Loucy (cell line): ENCODE data around the gene RAI14.

Source experiments
- H2AFZ ChIP-seq: fragments of 200-600 bp; sonication (generic); 2 replicates; pipeline ENCODE4 v1.6.0; 2016; ENCODE audit warnings: antibody characterized with exemption, mild to moderate bottlenecking, low read length, moderate library complexity
- H3F3A ChIP-seq: fragments of 200-600 bp; 2 replicates; pipeline ENCODE4 v1.6.0; 2016; ENCODE audit warnings: antibody characterized with exemption, low read depth, mild to moderate bottlenecking
- H3K27me3 ChIP-seq: fragments of 200-600 bp; sonication (generic); 2 replicates; pipeline ENCODE4 v1.6.1; 2014; ENCODE audit warnings: low read length, mild to moderate bottlenecking; ENCODE audit not compliant: insufficient read depth, poor library complexity, severe bottlenecking
- H3K36me3 ChIP-seq: fragments of 200-600 bp; sonication (generic); 2 replicates; pipeline ENCODE4 v1.6.1; 2016; ENCODE audit warnings: low read length; ENCODE audit not compliant: insufficient read depth
- H3K4me1 ChIP-seq: fragments of 200-600 bp; sonication (generic); 2 replicates; pipeline ENCODE4 v1.5.1; 2014; ENCODE audit warnings: low read length, mild to moderate bottlenecking; ENCODE audit not compliant: insufficient read depth, poor library complexity, severe bottlenecking
- H3K4me2 ChIP-seq: fragments of 200-600 bp; sonication (generic); 2 replicates; pipeline ENCODE4 v1.6.0; 2014; ENCODE audit warnings: antibody characterized with exemption, low read length, low read depth, mild to moderate bottlenecking; ENCODE audit not compliant: poor library complexity, severe bottlenecking
- H3K4me3 ChIP-seq: fragments of 200-600 bp; sonication (generic); 2 replicates; pipeline ENCODE4 v1.5.1; 2014; ENCODE audit warnings: low read length, mild to moderate bottlenecking, mixed read lengths; ENCODE audit not compliant: poor library complexity, severe bottlenecking
- H3K79me2 ChIP-seq: fragments of 200-600 bp; sonication (generic); 2 replicates; pipeline ENCODE4 v1.6.1; 2014; ENCODE audit warnings: low read length; ENCODE audit not compliant: insufficient read depth
- H3K9ac ChIP-seq: fragments of 200-600 bp; sonication (generic); 2 replicates; pipeline ENCODE4 v1.6.0; 2014; ENCODE audit warnings: mild to moderate bottlenecking, low read depth, low read length, moderate library complexity; ENCODE audit not compliant: poor library complexity, severe bottlenecking
- H3K9me2 ChIP-seq: fragments of 200-600 bp; sonication (generic); replicated peaks from 2 replicates; pipeline ENCODE4 v1.6.1; 2016; ENCODE audit warnings: low read depth, low read length, mixed read lengths
- H3K9me3 ChIP-seq: fragments of 200-600 bp; sonication (generic); 2 replicates; pipeline ENCODE4 v1.6.1; 2014; ENCODE audit warnings: mild to moderate bottlenecking, antibody characterized with exemption, low read length, low read depth; ENCODE audit not compliant: insufficient read depth
- H4K20me1 ChIP-seq: fragments of 200-600 bp; sonication (generic); 2 replicates; pipeline ENCODE4 v1.6.0; 2014; ENCODE audit warnings: antibody characterized with exemption, low read length, mild to moderate bottlenecking; ENCODE audit not compliant: insufficient read depth, poor library complexity, severe bottlenecking
- EZH2phosphoT487 ChIP-seq: fragments of 200-600 bp; IDR thresholded peaks from 2 replicates; pipeline ENCODE4 v1.6.1; 2018; ENCODE audit warnings: antibody characterized with exemption, mild to moderate bottlenecking, moderate library complexity, borderline replicate concordance
- TF ChIP-seq, protein P1 (sequence below): fragments of 200-600 bp; sonication (generic); conservative IDR thresholded peaks from 2 replicates; pipeline ENCODE4 v1.5.1; 2014; ENCODE audit warnings: mild to moderate bottlenecking, antibody characterized with exemption, low read length

RAI14 gene

DNA sequence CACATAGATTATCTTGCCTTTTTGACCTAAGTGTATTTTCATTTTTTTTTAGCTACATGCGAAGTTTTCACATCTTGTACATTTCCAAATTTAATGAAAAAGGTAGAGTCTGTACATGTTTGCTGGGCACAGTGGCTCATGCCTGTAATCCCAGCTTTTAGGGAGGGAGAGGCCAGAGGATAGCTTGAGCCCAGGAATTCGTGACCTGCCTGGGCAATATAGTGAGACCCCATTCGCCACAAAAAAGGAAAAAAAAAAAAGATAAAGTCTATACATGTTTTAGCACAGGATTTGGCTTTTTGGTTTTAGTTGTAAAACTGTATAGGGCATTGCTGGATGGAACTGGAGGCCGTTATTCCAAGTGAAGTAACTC lies 28.8 kb downstream of the RAI14 start:
- no peaks in the 10 kb centered on the region for H3F3A ChIP-seq
- no peak overlapping the region for H3K4me2 ChIP-seq
- H3K9me2 ChIP-seq: no peaks in the 10 kb centered on the region
- H3K36me3 ChIP-seq: peaks cover 19% of the 10 kb centered on the region
- H2AFZ ChIP-seq: no peak overlapping the region
- no peaks in the 10 kb centered on the region for H3K4me1 ChIP-seq
- peaks cover 13% of the 10 kb centered on the region for H3K79me2 ChIP-seq
- H3K9ac ChIP-seq: no peak overlapping the region
- H3K9me3 ChIP-seq: no peaks in the 10 kb centered on the region
- no peak for TF ChIP-seq EZH2phosphoT487
- TF ChIP-seq, protein P1, sequence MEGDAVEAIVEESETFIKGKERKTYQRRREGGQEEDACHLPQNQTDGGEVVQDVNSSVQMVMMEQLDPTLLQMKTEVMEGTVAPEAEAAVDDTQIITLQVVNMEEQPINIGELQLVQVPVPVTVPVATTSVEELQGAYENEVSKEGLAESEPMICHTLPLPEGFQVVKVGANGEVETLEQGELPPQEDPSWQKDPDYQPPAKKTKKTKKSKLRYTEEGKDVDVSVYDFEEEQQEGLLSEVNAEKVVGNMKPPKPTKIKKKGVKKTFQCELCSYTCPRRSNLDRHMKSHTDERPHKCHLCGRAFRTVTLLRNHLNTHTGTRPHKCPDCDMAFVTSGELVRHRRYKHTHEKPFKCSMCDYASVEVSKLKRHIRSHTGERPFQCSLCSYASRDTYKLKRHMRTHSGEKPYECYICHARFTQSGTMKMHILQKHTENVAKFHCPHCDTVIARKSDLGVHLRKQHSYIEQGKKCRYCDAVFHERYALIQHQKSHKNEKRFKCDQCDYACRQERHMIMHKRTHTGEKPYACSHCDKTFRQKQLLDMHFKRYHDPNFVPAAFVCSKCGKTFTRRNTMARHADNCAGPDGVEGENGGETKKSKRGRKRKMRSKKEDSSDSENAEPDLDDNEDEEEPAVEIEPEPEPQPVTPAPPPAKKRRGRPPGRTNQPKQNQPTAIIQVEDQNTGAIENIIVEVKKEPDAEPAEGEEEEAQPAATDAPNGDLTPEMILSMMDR: no peak
- H4K20me1 ChIP-seq: peaks cover 2% of the 10 kb centered on the region
- no peaks in the 10 kb centered on the region for H3K27me3 ChIP-seq
- no peak overlapping the region for H3K4me3 ChIP-seq

DNA sequence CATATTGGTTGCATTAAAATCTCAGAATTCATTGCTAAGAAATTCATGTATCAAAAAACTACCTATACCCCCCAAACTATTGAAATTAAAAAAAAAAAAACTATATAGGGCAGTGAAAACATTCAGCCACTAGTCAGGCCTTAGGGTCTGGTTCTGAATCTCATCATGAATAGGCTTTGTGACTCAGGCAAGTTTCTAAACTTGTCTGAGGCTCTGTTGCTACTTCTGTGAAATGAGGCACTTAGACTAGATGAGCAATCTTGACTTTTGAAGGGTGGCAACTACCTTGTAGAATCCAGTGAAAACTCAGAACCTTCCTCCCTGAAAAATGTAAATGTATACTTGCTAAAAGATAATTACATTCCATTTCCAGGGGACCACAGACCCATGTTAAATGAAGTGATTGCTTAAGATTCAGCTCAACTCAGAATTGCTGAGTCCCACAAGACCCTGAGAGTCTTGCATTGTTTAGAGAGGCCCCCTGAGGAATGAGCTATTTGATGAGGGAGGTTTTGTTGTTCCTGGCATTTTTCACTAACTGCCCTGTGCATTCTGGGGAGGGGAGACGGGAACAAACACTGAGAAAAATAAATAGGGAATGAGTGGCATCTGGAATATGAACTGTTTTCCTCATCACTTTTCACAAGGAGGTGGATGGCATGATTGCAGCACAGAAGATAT lies 29.5 kb downstream of the RAI14 start:
- Histone ChIP-seq H3F3A (no peaks in the 10 kb centered on the region), H3K4me2 (no peak overlapping the region), H2AFZ (no peak overlapping the region), H4K20me1 (peaks cover 2% of the 10 kb centered on the region), H3K9ac (no peak overlapping the region), H3K36me3 (peaks cover 19% of the 10 kb centered on the region), H3K79me2 (peaks cover 13% of the 10 kb centered on the region), H3K9me3 (no peaks in the 10 kb centered on the region), H3K4me3 (no peak overlapping the region), H3K27me3 (no peaks in the 10 kb centered on the region), H3K9me2 (no peaks in the 10 kb centered on the region), H3K4me1 (no peaks in the 10 kb centered on the region)
- no peak for TF ChIP-seq EZH2phosphoT487
- TF ChIP-seq, protein P1: no peak

DNA sequence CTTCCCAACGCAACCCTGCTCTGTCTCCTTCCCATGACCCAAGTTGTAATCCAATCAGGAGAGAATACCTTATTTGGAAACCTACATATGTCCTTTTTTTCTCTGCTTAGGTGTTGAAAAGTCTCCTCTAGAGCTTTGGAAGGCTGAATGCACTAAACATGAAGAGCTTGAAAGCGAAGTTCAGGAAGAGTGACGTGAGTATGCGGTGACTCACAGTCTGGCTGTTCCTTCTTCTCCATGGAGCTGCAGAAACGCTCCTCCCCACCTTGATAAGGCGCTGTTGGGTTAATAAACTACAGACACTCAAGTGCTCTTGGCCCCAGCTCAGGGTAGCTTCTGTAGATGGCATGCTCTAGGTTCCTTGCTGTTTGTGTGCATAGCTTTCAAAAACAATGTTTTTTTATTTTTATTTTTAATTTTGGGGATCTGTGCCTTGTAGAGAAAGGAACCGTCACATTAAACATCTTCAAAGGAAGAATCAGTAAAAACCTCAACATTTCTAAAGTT lies 30.7 kb downstream of the RAI14 start:
- Histone ChIP-seq H3K79me2 (peaks cover 13% of the 10 kb centered on the region), H3K9me2 (no peaks in the 10 kb centered on the region), H3K27me3 (no peaks in the 10 kb centered on the region), H3K4me2 (no peak overlapping the region), H3K9me3 (no peaks in the 10 kb centered on the region), H3K36me3 (peaks cover 19% of the 10 kb centered on the region), H3F3A (no peaks in the 10 kb centered on the region), H2AFZ (no peak overlapping the region), H4K20me1 (peaks cover 2% of the 10 kb centered on the region), H3K4me3 (no peak overlapping the region), H3K9ac (no peak overlapping the region), H3K4me1 (no peaks in the 10 kb centered on the region)
- no peak for TF ChIP-seq EZH2phosphoT487
- TF ChIP-seq, protein P1: no peak
